GM21717 (cell line): ENCODE measurements around the gene SNRNP27.
"Not testable (repeated sequence)": the region's sequence is repeated elsewhere in the genome, so short reads cannot be mapped to it uniquely, and the experiment has no call there.

Source experiments
- ATAC-seq: cut with Tn5 transposase; IDR thresholded peaks from one replicate; pipeline ENCODE4 v1.9.1; 2021; ENCODE audit warnings: mild to moderate bottlenecking, moderate library complexity; ENCODE audit not compliant: unreplicated experiment

Gene SNRNP27

GRCh38 chr2:69945441-69945840 is 51.7 kb downstream of the SNRNP27 start:
- ATAC-seq = no peak

- ATAC-seq = no peak
Observed at GRCh38 chr2:69945941-69946340, 52.2 kb downstream of the SNRNP27 start.

- no peak for ATAC-seq
Observed at GRCh38 chr2:69946351-69947324, 52.9 kb downstream of the SNRNP27 start.

GRCh38 chr2:69947325-69947931 is 53.7 kb downstream of the SNRNP27 start:
- no peak for ATAC-seq

GRCh38 chr2:69948032-69948962 is 54.5 kb downstream of the SNRNP27 start:
- ATAC-seq = no peak

- no peak for ATAC-seq
Observed at GRCh38 chr2:69948963-69949645, 55.3 kb downstream of the SNRNP27 start.

GRCh38 chr2:69950241-69950640 is 56.5 kb downstream of the SNRNP27 start:
- ATAC-seq = no peak

GRCh38 chr2:69950671-69951070 is 56.9 kb downstream of the SNRNP27 start:
- ATAC-seq = not testable (repeated sequence)

GRCh38 chr2:69952336-69953115 is 58.8 kb downstream of the SNRNP27 start:
- no peak for ATAC-seq

GRCh38 chr2:69954084-69954483 is 60.3 kb downstream of the SNRNP27 start:
- ATAC-seq = no peak
